Breast epithelium (tissue), 3 donors: ENCODE measurements around the gene SUSD6.

Experiments used
- CTCF ChIP-seq, 3 donors: fragments of 450-650 bp; IDR thresholded peaks; one replicate each; pipeline ENCODE4 v1.5.1; 2016 to 2017; ENCODE audit warnings: antibody characterized with exemption in 3 of 3, mild to moderate bottlenecking in 3 of 3, moderate library complexity in 3 of 3
- POLR2A ChIP-seq: fragments of 450-650 bp; IDR thresholded peaks from one replicate; pipeline ENCODE4 v1.6.1; 2016; ENCODE audit warnings: antibody characterized with exemption, mild to moderate bottlenecking, moderate library complexity
- POLR2AphosphoS5 ChIP-seq, 3 donors: sonication (generic); formaldehyde crosslinking; IDR thresholded peaks; one replicate each; pipeline ENCODE4 v1.6.1; 2017; ENCODE audit warnings: antibody characterized with exemption in 3 of 3

- TF ChIP-seq CTCF (IDR thresholded peaks at IDR 0.05): no peak
- no peak for TF ChIP-seq POLR2A
- no peak for TF ChIP-seq POLR2AphosphoS5 (IDR thresholded peaks at IDR 0.05)
Measured at GRCh38 chr14:69644814-69645213, 33.4 kb downstream of the SUSD6 start.
